ENCODE results near the gene LDB1.

GRCh38 chr10:102159051-102159597 is 39.0 kb upstream of the LDB1 start:
- TF ChIP-seq GATA2 (IDR thresholded peaks at IDR 0.05; ENCODE audit: low read depth, low read length) (no peak), GATA3 (IDR thresholded peaks at IDR 0.05; ENCODE audit: low read depth, low read length) (no peak)
